Measurements from ENCODE around the gene C12orf56. TPM values are rescaled to one million over a fixed set of nuclear protein-coding genes. Genes with fewer than 3 reads are reported as not detected.
A peak's percentile ranks its signal among the peaks of the same experiment; 100 is the strongest.

Gene C12orf56
- total RNA-seq, 4 donors from 2014 or later, result 0.11 TPM; not detected in 3

GRCh38 chr12:64256166-64256800 lies 134.3 kb downstream of the C12orf56 start:
- Histone ChIP-seq H3K27me3 (no peaks in the 10 kb centered on the region), H3K4me3 (no peak overlapping the region), H3K27ac (replicated peaks in 1 of 4) (no peak overlapping the region), H3K4me1 (peaks cover 0 to 2% (median 0%) of the 10 kb centered on the region in 4 donors), H3K36me3 (no peaks in the 10 kb centered on the region), H3K9me3 (no peaks in the 10 kb centered on the region)
- TF ChIP-seq CTCF (IDR thresholded peaks at IDR 0.05) (peak; percentile 71 to 76 (median 75)), POLR2A (IDR thresholded peaks at IDR 0.05; ENCODE audit: low read depth) (no peak), EP300 (IDR thresholded peaks at IDR 0.05) (no peak), POLR2AphosphoS5 (IDR thresholded peaks at IDR 0.05) (no peak)
- DNase-seq (ENCODE audit: extremely low spot score), result no peak
- intact Hi-C loops (cut with DNase I), result loop anchor here (2.0 kb wide), 1 partner anchor 417 kb away; no protein-coding TSS in a partner anchor
- WGBS, result 65% methylated on average over 4 of the region's 4 CpGs

GRCh38 chr12:64255249-64255648 lies 135.3 kb downstream of the C12orf56 start:
- Histone ChIP-seq H3K9me3 (no peaks in the 10 kb centered on the region), H3K4me3 (no peak overlapping the region), H3K27me3 (no peaks in the 10 kb centered on the region), H3K27ac (replicated peaks in 1 of 4) (no peak overlapping the region), H3K36me3 (no peaks in the 10 kb centered on the region), H3K4me1 (peaks cover 0 to 2% (median 0%) of the 10 kb centered on the region in 4 donors)
- intact Hi-C loops (cut with DNase I), result no loop called here
- WGBS, result 74% methylated on average over 4 of the region's 4 CpGs
- no peak for DNase-seq (ENCODE audit: extremely low spot score)
- TF ChIP-seq POLR2A (IDR thresholded peaks at IDR 0.05; ENCODE audit: low read depth), result no peak

- Histone ChIP-seq H3K4me1 (peaks cover 0 to 2% (median 0%) of the 10 kb centered on the region in 4 donors), H3K4me3 (no peak overlapping the region), H3K27me3 (no peaks in the 10 kb centered on the region), H3K9me3 (no peaks in the 10 kb centered on the region), H3K36me3 (no peaks in the 10 kb centered on the region), H3K27ac (replicated peaks in 1 of 4) (peak overlapping the region in 3 of 4 donors; percentile 15 to 41 (median 38))
- DNase-seq (ENCODE audit: extremely low spot score), result no peak
- intact Hi-C loops (cut with DNase I), result no loop called here
- TF ChIP-seq POLR2A (IDR thresholded peaks at IDR 0.05; ENCODE audit: low read depth) (no peak), POLR2AphosphoS5 (IDR thresholded peaks at IDR 0.05) (no peak), EP300 (IDR thresholded peaks at IDR 0.05) (no peak), CTCF (IDR thresholded peaks at IDR 0.05) (no peak)
- 56% methylated on average over 1 of the region's 1 CpG for WGBS
Measured at GRCh38 chr12:64253356-64253755, 137.2 kb downstream of the C12orf56 start.

GRCh38 chr12:64252681-64253080 lies 137.9 kb downstream of the C12orf56 start:
- Histone ChIP-seq H3K27ac (replicated peaks in 1 of 4) (peak overlapping the region in 3 of 4 donors; percentile 15 to 41 (median 38)), H3K9me3 (no peaks in the 10 kb centered on the region), H3K27me3 (no peaks in the 10 kb centered on the region), H3K4me1 (peaks cover 0 to 2% (median 0%) of the 10 kb centered on the region in 4 donors), H3K36me3 (no peaks in the 10 kb centered on the region), H3K4me3 (no peak overlapping the region)
- TF ChIP-seq POLR2A (IDR thresholded peaks at IDR 0.05; ENCODE audit: low read depth) (no peak), EP300 (IDR thresholded peaks at IDR 0.05) (no peak), POLR2AphosphoS5 (IDR thresholded peaks at IDR 0.05) (peak in 1 of 2 donors; percentile 58), CTCF (IDR thresholded peaks at IDR 0.05) (no peak)
- 48% methylated on average over 3 of the region's 3 CpGs for WGBS
- no peak for DNase-seq (ENCODE audit: extremely low spot score)
- intact Hi-C loops (cut with DNase I), result no loop called here

GRCh38 chr12:64243809-64244208 lies 146.7 kb downstream of the C12orf56 start:
- H3K27me3 ChIP-seq, result no peaks in the 10 kb centered on the region
- intact Hi-C loops (cut with DNase I), result no loop called here
- H3K36me3 ChIP-seq, result no peaks in the 10 kb centered on the region
- DNase-seq (ENCODE audit: extremely low spot score), result no peak
- H3K9me3 ChIP-seq, result no peaks in the 10 kb centered on the region
- 75% methylated on average over 4 of the region's 4 CpGs for WGBS
- H3K4me3 ChIP-seq, result no peak overlapping the region
- H3K27ac ChIP-seq (replicated peaks in 1 of 4), result no peak overlapping the region
- H3K4me1 ChIP-seq, result no peaks in the 10 kb centered on the region
- TF ChIP-seq POLR2A (IDR thresholded peaks at IDR 0.05; ENCODE audit: low read depth) (no peak), CTCF (IDR thresholded peaks at IDR 0.05) (no peak), EP300 (IDR thresholded peaks at IDR 0.05) (no peak), POLR2AphosphoS5 (IDR thresholded peaks at IDR 0.05) (no peak)
